HG03175 (cell line): ENCODE results near the gene NEB.
A peak's percentile ranks its signal among the peaks of the same experiment; 100 is the strongest.
"Not testable (repeated sequence)": the region's sequence is repeated elsewhere in the genome, so short reads cannot be mapped to it uniquely, and the experiment has no call there.

Experiments
- ATAC-seq: cut with Tn5 transposase; IDR thresholded peaks from one replicate; pipeline ENCODE4 v1.9.1; 2021; ENCODE audit warnings: mild to moderate bottlenecking, moderate library complexity; ENCODE audit not compliant: unreplicated experiment

NEB gene

DNA sequence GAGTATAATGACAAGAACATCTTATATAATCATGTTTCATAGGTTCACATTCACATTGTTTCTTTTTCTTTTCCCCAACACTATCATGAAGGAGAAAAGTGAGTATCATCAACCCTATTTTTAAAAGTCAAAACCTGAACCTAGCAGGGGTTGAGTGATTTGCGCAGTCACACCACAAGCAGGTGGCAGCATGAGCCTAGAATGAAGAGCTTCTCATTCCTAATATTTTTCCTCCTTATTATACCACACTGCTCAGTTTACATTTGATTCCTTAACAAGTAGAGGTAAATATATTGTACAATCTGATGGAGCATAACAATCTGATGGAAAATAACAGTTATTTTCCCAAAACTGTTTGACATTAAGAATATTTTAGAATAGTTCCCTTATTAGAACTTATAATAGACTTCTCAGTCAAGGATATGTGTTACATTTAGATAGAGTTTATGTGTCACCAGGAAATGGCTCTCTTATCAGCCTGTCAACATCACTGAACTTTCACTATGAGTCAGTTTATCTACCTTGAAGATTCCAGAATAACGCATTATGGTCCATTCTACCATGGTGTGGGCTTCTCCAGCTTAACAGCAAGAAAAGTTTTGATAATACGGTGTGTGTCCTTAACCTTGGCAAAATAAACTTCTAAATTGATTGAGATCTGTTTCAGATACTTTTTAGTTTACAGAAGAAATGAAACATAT is 119.5 kb downstream of the NEB start:
- ATAC-seq = no peak

DNA sequence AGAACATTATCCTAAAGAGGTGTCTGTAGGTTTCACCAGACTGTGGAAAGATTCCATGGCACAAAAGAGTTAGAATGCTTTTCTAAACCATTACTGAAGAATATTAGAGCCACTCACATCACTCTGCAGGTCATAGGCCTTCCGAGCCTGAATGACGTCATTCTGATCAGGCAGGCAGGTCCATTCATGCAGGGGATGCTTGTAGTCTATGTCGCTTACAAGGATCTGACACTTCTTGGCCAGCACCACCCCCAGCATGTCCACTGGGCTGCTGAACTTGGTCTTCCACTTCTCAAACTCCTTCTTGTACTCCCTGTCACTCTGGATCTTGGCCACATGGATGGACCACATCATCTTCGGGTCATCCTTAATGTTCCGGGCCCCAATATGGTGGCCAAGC is 120.1 kb downstream of the NEB start:
- no peak for ATAC-seq

DNA sequence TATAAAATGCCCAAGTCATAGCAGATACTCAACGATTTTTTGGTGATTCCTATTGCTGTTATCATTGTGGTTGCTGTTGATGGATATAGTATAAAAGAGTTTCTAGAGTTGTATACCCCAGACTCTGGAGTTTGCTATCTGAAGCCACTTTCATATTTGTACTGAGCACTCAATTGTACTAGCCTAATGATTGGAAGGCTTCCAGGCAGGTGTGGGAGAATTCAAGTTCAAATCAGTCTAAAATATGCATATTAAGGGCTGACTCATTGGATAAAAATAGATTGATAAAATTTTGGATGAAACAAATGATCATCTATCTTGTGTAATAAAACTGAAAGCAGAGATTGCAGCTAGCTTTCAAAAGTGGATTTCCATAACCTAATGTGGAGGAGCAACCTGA is 122.9 kb downstream of the NEB start:
- ATAC-seq = no peak

DNA sequence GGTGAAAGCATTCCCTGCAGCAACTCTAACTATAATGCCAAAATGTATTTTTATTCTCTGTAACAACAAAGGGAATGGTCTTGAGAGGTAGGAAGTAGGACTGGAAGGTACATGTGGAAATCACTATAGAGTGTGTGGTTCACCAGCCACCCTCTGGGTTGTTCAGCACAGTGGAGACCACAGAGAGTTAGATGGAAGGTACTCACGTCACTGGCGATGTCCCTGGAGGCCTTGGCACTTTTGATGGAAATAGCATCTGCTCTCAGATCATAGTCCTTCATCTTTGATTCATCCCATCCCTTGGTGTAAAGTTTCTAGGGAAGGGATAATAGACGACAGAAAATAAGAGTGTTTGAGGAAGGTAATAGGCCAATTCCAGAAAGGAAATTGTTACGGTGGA is 124.0 kb downstream of the NEB start:
- ATAC-seq = no peak

DNA sequence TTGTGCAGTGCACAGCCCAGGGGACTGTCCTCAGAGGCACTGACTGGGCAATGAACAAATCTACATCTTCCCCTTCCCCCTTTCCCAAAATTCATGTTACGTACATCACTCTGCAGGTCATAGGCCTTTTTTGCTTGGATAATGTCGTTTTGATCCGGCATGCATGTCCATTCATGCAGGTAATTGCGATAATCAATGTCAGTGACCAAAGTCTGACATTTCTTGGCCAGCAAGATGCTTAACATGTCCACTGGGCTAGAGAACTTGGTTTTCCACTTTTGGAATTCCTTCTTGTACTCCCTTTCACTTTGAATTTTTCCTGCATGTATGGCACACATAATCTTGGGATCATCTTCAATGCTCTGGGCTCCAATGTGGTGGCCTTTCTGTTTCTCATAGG is 124.6 kb downstream of the NEB start:
- no peak for ATAC-seq

DNA sequence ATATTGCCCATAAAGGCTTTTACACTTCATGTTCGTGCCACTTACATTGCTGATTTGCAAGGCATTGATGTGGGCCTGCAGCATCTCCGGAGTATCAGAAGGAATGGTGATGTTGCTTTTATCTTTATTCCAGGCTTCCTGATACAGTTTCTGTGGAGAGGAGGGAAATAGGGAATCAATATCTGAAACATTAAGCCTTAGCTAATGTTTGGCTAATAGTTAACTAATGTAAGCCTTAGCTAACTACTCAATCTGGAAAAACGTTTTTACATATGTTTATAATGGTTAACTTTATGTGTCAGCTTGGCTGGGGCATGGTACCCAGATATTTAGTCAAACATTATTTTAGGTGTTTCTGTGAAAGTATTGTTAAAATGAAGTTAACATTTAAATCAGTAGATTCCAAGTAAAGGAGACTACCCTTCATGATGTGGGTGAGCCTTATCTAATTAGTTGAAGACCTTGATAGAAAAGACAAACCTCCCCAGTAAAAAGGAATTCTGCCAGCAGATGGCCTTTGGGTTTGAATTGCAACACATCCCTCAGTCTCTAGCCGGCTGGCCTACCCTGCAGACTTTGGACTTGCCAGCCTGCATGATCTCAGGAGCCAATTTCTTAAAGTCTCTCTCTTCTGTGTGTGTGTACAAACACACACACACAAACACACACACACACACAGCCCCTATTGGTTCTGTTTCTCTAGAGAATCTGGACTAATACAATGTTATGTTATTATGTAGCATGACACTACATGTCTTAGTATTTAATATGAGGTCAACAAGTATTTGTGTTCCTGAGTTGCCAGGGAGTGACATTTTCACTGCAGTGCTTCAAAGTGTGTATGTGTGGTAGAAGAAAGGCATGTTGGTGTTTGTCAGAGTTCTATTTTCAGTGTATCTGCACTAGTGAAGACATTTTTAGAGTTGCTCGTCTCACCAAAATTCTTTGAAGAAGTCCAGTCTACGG is 126.5 kb downstream of the NEB start:
- ATAC-seq = not testable (repeated sequence)

DNA sequence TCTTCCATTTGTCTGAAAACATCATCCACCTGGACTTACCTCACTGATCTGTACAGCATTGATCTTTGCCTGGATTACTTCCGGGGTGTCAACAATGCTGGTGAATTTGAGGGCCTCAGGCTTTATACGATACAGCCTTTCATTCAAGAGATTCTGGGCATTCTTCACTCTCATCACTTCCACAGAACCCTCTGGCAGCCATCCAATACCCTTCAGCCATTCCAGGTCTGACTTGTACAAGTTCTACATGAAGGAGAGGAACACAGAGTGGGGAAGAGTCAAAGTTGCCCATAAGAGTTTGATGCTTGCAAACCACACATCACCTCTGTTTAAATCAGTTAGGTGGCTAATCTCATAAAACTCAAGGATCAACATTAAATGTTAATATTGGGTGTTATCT is 130.7 kb downstream of the NEB start:
- not testable (repeated sequence) for ATAC-seq

DNA sequence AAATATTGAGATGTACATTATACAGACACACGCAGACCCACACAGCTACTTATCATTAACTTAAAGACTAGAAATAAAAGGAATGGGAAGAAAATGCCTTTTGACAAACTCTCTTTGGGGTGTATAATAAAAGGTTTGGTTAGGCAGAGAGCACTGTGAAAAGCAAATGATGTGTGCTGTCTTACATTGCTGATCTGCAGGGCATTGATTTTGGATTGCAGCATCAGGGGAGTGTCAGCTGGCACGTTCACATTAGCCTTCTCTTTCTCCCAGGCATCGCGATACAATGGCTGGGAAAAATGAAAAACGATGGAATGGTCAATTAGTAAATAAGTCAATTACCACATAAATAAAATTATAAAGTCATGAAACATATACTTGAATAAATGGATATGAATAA is 131.9 kb downstream of the NEB start:
- not testable (repeated sequence) for ATAC-seq

DNA sequence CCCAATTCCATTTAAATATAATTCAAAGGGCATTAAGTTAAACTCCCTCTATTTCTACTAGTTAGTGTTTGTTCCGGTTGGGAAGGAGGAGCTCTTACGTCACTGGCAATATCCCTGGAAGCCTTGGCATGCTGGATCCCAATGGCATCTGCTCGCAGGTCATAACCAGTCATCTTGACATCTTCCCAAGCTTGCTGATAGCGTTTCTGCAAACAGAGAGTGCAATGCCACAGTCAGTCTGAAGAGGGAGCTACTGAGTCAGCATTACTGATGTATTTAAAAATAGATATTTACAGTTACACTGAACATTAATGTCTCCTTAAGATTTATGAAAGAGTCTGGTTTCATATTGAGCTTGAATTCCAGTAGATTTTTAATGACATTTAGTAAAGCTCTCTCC is 132.5 kb downstream of the NEB start:
- ATAC-seq = not testable (repeated sequence)

DNA sequence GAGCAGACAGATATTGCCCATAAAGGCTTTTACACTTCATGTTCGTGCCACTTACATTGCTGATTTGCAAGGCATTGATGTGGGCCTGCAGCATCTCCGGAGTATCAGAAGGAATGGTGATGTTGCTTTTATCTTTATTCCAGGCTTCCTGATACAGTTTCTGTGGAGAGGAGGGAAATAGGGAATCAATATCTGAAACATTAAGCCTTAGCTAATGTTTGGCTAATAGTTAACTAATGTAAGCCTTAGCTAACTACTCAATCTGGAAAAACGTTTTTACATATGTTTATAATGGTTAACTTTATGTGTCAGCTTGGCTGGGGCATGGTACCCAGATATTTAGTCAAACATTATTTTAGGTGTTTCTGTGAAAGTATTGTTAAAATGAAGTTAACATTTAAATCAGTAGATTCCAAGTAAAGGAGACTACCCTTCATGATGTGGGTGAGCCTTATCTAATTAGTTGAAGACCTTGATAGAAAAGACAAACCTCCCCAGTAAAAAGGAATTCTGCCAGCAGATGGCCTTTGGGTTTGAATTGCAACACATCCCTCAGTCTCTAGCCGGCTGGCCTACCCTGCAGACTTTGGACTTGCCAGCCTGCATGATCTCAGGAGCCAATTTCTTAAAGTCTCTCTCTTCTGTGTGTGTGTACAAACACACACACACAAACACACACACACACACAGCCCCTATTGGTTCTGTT is 137.2 kb downstream of the NEB start:
- ATAC-seq = not testable (repeated sequence)

DNA sequence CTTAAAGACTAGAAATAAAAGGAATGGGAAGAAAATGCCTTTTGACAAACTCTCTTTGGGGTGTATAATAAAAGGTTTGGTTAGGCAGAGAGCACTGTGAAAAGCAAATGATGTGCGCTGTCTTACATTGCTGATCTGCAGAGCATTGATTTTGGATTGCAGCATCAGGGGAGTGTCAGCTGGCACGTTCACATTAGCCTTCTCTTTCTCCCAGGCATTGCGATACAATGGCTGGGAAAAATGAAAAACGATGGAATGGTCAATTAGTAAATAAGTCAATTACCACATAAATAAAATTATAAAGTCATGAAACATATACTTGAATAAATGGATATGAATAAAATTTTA is 142.4 kb downstream of the NEB start:
- ATAC-seq = not testable (repeated sequence)

DNA sequence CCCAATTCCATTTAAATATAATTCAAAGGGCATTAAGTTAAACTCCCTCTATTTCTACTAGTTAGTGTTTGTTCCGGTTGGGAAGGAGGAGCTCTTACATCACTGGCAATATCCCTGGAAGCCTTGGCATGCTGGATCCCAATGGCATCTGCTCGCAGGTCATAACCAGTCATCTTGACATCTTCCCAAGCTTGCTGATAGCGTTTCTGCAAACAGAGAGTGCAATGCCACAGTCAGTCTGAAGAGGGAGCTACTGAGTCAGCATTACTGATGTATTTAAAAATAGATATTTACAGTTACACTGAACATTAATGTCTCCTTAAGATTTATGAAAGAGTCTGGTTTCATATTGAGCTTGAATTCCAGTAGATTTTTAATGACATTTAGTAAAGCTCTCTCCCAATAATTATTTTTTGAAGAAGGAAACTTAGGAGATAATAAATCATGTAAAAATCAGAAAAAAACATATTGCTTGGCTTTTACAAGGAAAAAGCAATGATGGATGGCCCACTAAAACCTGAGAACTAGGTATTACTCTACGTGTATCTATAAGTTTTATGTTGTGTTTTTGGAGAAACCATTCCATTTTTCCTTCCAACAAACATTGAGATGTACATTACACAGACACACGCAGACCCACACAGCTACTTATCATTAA is 142.9 kb downstream of the NEB start:
- ATAC-seq = peak; percentile 52

DNA sequence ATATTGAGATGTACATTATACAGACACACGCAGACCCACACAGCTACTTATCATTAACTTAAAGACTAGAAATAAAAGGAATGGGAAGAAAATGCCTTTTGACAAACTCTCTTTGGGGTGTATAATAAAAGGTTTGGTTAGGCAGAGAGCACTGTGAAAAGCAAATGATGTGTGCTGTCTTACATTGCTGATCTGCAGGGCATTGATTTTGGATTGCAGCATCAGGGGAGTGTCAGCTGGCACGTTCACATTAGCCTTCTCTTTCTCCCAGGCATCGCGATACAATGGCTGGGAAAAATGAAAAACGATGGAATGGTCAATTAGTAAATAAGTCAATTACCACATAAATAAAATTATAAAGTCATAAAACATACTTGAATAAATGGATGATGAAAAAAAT is 153.0 kb downstream of the NEB start:
- not testable (repeated sequence) for ATAC-seq

DNA sequence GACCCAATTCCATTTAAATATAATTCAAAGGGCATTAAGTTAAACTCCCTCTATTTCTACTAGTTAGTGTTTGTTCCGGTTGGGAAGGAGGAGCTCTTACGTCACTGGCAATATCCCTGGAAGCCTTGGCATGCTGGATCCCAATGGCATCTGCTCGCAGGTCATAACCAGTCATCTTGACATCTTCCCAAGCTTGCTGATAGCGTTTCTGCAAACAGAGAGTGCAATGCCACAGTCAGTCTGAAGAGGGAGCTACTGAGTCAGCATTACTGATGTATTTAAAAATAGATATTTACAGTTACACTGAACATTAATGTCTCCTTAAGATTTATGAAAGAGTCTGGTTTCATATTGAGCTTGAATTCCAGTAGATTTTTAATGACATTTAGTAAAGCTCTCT is 153.6 kb downstream of the NEB start:
- peak; percentile 55 for ATAC-seq

DNA sequence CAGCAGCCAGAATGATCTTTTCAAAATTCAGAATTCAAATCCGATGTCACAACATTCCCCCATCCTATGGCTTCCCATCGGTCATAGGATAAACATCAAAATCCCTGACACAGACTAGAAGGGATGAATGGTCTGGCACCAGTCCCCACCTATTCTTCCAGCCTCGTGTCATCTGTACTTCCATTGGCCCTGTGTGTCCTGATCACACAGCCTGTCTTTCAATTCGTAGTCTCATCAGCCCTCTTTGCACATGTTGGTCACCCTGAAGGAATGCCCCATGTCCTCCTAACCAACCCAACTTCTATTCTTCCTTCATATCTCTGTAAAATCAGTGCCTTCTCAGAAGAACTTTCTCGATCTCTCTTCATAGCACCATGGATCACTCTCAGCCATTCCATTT is 157.2 kb downstream of the NEB start:
- ATAC-seq = no peak

DNA sequence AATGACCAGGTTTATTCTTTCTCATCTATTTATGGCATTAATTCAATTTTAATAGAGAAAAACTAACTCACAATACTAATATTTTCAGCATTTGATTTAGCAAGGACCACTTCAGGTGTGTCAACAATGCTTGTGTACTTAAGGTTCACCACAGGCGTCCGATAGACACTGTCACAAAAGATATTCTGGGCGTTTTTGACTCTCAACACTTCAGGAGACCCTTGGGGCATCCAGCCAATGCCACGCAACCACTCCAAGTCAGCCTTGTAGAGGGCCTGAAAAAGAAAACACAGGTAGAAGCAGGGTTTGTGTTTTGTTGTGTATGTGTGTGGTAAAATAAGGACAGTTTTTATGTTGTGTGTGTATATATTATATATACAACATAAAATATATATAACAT is 158.2 kb downstream of the NEB start:
- no peak for ATAC-seq

DNA sequence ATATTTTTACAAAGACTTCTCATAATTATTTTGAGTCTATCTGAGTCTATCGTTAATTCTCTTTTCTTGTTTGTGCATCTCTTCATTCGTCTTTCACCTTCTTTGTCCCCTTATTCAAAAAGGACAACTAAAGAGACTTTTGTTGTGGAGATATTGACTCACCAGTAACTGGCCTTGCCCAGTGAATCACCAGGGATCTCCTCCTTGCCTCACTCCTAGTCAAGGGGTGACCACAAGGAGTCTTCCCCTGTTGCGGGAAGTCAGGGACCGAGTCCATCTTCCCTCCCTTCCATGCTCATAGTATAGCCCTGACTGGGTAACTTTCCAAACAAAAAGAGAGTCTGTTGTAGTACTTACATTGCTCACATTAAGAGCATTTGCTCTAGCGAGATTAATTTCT is 158.9 kb downstream of the NEB start:
- ATAC-seq = no peak

DNA sequence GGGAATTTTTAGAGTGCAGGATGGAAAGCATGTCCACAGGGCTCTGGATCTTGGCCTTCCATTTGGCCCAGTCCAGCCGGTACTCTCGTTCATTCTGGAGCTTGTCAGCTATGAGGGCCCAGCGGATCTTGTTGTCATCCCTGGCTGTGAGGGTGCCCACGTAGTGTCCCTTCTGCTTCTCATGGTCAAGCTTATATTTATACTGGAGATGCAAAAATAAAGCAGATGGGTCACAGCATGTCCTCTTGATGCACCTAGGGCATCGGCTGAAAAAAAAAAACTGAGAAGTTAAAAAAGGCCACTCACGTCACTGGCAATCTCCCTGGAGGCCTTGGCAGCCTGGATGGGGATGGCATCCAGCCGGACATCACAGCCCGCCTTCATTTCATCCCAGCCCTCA is 164.1 kb downstream of the NEB start:
- no peak for ATAC-seq

DNA sequence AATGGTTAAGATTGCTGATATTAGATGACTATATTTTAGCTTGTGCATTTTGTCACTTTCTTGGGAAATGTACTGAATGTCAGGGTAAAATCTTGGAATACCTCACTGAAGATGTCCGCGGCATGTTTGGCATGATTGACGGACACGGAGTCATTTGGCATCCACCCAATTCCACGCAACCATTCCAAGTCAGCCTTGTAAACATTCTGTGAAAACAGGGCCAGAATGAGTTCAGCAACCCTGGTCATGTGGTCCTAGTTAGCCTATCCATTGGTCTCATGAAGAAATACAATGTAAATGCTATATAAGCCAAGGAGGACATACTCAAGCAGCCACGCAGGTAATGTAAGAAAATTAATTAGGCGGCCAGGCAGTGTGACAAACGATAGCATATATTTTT is 165.1 kb downstream of the NEB start:
- ATAC-seq = no peak

DNA sequence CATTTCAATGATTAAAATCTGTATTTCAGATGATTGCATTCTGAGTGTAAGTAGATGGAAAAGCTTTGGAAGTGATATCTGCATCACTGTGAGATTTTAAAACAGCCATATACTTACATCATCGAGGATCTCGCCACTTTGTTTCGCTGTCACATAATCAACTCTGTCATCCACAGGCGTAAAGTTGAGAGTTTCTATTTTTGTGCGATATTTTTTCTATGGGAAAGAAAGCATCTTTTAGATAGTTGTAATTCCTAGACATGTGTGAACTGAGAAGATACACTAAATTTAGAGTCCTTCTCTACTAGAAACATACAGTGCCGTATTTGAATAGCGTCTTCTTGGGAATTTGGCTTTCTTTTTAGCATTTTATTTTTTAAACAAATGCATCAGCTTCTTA is 165.8 kb downstream of the NEB start:
- no peak for ATAC-seq

DNA sequence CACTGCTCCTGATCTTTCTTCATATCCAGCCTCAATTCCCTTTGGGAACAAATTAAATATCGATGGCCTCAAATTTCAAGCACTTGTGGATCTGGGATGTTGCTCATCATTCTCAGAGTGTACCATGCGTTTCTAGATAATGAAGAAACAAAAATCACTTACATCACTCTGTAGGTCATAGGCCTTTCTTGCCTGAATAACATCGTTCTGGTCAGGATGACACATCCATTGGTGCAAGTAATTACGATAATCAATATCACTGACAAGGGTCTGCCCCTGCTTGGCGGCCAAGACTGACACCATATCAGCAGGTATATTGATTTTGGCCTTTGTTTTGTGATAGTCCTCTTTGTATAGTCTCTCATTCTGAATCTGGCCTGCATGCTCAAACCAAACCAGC is 167.3 kb downstream of the NEB start:
- ATAC-seq = no peak
